ENCODE measurements around the gene NTSR1.

NTSR1 gene

GRCh38 chr20:62755817-62756724, 47.4 kb downstream of the NTSR1 start:
- TF ChIP-seq REST (IDR thresholded peaks at IDR 0.05; ENCODE audit: insufficient read depth in 1 of 2, low read depth in 2 of 2, low read length in 2 of 2) (no peak), POLR2AphosphoS5 (IDR thresholded peaks at IDR 0.05; ENCODE audit: low read depth, low read length) (no peak), TAF1 (IDR thresholded peaks at IDR 0.05; ENCODE audit: borderline replicate concordance, insufficient read depth, low read length) (no peak), SIN3A (IDR thresholded peaks at IDR 0.05; ENCODE audit: borderline replicate concordance, insufficient read depth, low read length) (no peak), FOXP2 (optimal IDR thresholded peaks at IDR 0.05; ENCODE audit: borderline replicate concordance, extremely low read depth, extremely low read length, insufficient read depth) (no peak)

- TF ChIP-seq FOXP2 (optimal IDR thresholded peaks at IDR 0.05; ENCODE audit: borderline replicate concordance, extremely low read depth, extremely low read length, insufficient read depth) (no peak), SIN3A (IDR thresholded peaks at IDR 0.05; ENCODE audit: borderline replicate concordance, insufficient read depth, low read length) (no peak), REST (IDR thresholded peaks at IDR 0.05; ENCODE audit: insufficient read depth in 1 of 2, low read depth in 2 of 2, low read length in 2 of 2) (no peak), POLR2AphosphoS5 (IDR thresholded peaks at IDR 0.05; ENCODE audit: low read depth, low read length) (no peak), TAF1 (IDR thresholded peaks at IDR 0.05; ENCODE audit: borderline replicate concordance, insufficient read depth, low read length) (no peak)
These were observed 49.7 kb downstream of the NTSR1 start for GRCh38 chr20:62758226-62758912.

GRCh38 chr20:62759981-62760431, 51.4 kb downstream of the NTSR1 start:
- TF ChIP-seq TAF1 (IDR thresholded peaks at IDR 0.05; ENCODE audit: borderline replicate concordance, insufficient read depth, low read length): no peak

- TF ChIP-seq FOXP2 (optimal IDR thresholded peaks at IDR 0.05; ENCODE audit: borderline replicate concordance, extremely low read depth, extremely low read length, insufficient read depth): no peak
- no peak for TF ChIP-seq POLR2AphosphoS5 (IDR thresholded peaks at IDR 0.05; ENCODE audit: low read depth, low read length)
- no peak for TF ChIP-seq REST (IDR thresholded peaks at IDR 0.05; ENCODE audit: insufficient read depth in 1 of 2, low read depth in 2 of 2, low read length in 2 of 2)
- no peak for TF ChIP-seq SIN3A (IDR thresholded peaks at IDR 0.05; ENCODE audit: borderline replicate concordance, insufficient read depth, low read length)
- no peak for TF ChIP-seq TAF1 (IDR thresholded peaks at IDR 0.05; ENCODE audit: borderline replicate concordance, insufficient read depth, low read length)
These were observed 51.8 kb downstream of the NTSR1 start for GRCh38 chr20:62760471-62760855.

- no peak for TF ChIP-seq POLR2AphosphoS5 (IDR thresholded peaks at IDR 0.05; ENCODE audit: low read depth, low read length)
- no peak for TF ChIP-seq FOXP2 (optimal IDR thresholded peaks at IDR 0.05; ENCODE audit: borderline replicate concordance, extremely low read depth, extremely low read length, insufficient read depth)
- TF ChIP-seq TAF1 (IDR thresholded peaks at IDR 0.05; ENCODE audit: borderline replicate concordance, insufficient read depth, low read length): no peak
These were observed 52.5 kb downstream of the NTSR1 start for GRCh38 chr20:62760856-62761758.
